NCI-H2196 treated with DMSO at 0.1 percent for 48 hours (cell line): ENCODE measurements around the gene PRKCA.
A peak's percentile ranks its signal among the peaks of the same experiment; 100 is the strongest.

ENCODE experiments used
- DNase-seq: peaks from one replicate; lab custom pipeline; 2025; ENCODE audit not compliant: unreplicated experiment; lab: John Stamatoyannopoulos, UW

The PRKCA gene

GRCh38 chr17:66671156-66671555, 368.7 kb downstream of the PRKCA start:
- no peak for DNase-seq

DNA sequence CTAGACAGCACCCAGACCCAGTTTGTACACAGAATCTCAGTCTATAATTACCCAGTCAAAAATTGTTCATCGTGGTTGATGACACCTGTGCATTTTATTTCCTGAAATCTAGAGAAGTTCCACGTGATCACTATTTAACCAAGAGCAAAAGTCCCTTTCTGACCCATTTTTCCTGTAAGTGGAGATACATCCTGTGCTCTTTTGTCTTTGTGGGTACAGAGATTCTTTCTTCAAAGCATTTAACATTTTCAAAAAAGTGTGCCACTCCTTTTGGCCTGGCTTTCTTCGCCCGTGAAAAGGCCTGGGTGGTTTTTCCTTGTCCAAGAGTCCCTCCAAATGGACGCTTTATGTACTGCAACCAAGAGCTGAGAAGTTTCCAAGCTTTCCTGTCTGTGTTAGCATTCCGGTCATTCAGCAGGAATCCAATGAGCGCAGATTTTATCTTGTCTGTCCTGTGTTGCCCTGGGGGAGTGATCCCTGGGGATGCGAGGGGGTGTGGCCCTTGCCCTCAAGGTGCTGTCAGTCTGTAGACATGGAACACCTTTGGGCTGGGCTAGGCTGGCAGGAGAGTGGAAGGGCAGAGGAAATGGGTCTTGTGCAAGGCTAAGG, 371.4 kb downstream of the PRKCA start:
- peak; percentile 27 for DNase-seq

DNA sequence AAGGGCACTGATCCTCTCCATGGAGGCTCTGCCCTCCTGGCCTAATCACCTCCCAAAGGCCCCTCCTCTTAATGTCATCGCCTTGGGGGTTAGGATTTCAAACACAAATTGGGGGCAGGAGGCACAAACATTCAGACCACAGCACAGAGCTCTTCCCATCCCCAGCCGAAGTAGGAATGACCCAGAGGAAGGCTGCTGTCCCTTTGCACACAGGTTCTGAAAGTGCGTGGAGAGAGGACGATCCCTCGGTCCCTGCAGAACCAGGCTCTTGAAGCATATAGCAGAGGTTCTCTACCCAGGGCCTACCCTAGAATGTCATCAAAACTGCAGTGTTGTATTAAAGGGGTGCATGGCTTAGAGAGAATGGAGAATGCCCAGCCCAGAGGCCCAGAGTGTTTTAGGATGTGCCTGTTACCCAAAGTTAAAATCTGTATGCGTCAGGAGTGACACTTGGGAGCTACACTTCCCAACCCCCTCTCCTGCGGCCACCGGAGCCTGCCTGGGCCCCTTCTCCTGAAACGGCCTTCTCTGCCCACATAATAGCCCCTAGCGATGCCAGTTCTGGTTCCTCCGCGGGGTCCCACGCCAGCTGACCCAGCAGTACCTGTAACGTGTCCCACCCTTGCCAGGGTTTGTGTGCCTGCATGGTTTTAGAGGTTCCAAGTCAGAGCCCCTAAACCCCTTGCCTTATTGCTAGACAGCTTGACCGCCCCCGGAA, 373.0 kb downstream of the PRKCA start:
- DNase-seq: no peak

DNA sequence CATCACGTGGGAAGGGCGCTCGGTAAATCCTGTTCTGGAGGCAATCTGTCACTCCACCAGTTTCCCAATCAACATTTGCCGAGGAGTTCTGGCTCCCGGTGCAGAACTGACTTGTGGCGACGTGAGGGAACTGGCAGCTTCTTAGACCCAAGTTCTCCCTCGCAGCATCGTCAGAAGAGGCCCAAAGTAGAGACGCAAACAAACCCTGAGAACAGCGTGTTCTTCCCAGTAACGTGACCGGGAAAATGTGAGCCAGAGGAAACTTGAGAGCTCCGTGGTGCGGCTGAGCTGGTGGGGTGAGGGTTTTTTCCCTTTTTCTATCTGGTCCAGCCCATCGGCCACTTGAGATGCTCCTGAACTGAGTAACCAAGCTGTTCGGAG, 373.6 kb downstream of the PRKCA start:
- no peak for DNase-seq

- peak; percentile 50 for DNase-seq
These were observed 374.0 kb downstream of the PRKCA start for GRCh38 chr17:66676421-66676820.

DNA sequence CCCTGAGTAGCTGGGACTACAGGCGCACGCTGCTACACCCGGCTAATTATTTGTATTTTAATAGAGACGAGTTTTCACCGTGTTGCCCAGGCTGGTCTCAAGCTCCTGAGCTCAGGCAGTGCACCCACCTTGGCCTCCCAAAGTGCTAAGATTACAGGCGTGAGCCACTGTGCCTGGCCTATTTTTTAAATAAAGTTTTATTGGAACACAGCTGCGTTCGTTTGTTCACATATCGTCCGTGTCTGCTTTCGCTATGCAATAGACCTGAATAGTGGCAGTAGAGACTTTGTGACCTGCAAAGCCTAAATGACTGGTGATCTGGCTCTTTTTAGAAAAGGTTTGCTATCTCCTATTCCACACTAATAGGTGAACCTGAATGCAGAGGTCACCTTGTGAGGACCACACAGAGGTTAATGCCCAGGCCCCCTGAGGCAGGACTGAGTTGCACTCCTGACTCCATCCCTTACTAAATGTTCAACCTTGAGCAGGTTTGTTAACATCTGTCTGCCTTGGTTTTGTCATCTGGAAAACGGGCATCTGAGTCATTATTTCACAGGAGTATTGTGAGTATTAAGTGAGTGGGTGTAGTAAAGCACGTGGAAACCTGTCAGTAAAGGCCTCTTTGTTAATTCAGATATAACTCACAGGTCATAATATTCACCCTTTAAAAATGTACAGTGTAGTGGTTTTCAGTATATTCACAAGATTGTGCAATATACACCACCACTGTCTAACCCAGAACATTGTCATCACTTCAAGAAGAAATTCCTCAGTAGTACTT, 375.0 kb downstream of the PRKCA start:
- DNase-seq: no peak

- no peak for DNase-seq
These were observed 375.6 kb downstream of the PRKCA start for GRCh38 chr17:66678061-66678460.

- no peak for DNase-seq
These were observed 376.4 kb downstream of the PRKCA start for GRCh38 chr17:66678827-66679226.

- DNase-seq: no peak
These were observed 377.5 kb downstream of the PRKCA start for GRCh38 chr17:66679631-66680517.

DNA sequence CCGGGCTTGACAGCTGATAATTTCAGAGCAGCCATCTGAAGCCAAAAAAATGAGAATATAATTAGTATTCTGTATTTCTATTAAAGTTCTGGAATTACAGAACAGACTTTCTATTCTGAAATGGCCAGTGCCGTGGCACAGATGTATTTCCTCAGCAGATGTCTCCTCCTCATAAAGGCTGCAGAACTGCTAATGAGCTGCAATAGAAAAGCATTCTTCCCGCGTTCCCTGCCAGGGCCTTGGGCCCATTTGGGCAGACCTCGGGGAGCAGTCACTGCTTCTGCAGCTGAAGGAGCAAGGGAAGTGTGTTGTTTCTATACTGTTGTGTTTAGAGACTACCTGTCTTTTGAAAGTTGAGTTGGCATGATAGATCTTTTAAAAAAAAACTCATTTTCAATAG, 379.9 kb downstream of the PRKCA start:
- DNase-seq: no peak

DNA sequence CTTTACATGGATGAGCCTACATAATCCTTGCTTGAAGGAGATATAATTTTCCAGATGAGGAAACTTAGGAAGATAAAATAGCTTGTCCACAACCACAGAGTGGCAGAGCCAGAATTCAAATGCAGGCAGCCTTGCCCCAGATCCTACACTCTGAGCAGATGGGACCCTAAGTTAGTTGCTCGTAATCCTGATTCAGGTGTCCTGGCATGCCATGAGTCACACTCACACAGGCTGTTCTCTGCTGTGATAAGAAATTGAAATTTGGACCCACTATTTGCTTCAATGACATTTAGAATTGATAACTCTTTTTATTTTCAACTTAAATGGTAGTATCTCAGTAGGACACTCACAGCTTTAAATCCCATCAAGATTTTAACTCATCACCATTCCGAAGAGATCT, 381.8 kb downstream of the PRKCA start:
- no peak for DNase-seq

DNA sequence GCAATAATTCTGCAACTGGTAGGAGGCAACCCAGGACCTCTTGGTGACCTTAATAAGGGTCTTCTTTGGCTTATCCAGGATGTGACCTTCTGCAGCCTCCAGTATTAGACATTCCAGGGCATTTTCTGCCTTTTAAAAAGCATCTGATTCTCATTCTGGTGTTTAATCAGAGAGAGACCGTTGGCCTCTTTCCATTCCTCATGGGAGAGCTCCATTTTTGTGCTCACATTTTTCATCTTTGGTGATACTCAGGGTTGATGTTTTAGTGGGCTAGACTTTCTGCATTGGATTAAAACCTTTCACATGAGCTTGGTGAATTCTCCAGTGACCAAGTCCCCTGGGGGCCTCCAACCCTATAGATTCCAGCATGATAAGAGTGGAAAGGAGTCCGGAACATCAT, 382.3 kb downstream of the PRKCA start:
- DNase-seq: no peak

- DNase-seq: no peak
These were observed 384.2 kb downstream of the PRKCA start for GRCh38 chr17:66686601-66687000.

DNA sequence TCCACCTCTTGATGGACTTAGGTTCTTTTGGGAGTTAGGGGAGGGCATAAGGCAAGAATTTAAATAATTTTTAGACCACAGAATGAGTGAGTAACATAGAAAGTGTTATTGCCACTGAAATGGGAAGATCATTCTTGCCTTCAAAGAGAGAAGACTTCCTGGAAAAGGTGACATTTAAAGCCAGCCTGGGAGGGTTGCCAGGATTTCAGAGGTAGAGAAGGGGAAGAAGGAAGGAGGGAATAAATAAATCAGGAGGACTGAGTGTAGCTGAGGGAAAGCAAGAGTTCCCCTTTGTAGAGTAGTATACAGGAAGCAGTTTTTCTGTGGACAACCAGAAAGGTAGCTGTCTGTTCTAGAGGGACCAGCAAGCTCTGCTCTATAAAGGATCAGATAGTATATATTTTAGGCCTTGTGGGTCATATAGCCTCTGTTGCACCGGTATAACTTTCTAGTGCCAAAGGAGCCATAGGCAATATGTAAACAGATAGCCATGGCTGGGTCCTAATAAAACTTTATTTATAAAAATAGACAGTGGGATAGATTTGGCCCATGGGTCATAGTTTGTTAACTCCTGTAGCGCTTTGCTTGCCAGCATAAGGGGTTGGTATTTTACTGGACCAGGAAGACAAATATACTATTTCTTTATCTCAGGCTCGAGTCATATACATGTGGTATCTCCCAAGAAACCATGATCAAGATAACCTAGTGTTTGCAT, 385.3 kb downstream of the PRKCA start:
- no peak for DNase-seq

- DNase-seq: no peak
These were observed 386.8 kb downstream of the PRKCA start for GRCh38 chr17:66689221-66689620.

GRCh38 chr17:66690166-66690565, 387.8 kb downstream of the PRKCA start:
- no peak for DNase-seq

DNA sequence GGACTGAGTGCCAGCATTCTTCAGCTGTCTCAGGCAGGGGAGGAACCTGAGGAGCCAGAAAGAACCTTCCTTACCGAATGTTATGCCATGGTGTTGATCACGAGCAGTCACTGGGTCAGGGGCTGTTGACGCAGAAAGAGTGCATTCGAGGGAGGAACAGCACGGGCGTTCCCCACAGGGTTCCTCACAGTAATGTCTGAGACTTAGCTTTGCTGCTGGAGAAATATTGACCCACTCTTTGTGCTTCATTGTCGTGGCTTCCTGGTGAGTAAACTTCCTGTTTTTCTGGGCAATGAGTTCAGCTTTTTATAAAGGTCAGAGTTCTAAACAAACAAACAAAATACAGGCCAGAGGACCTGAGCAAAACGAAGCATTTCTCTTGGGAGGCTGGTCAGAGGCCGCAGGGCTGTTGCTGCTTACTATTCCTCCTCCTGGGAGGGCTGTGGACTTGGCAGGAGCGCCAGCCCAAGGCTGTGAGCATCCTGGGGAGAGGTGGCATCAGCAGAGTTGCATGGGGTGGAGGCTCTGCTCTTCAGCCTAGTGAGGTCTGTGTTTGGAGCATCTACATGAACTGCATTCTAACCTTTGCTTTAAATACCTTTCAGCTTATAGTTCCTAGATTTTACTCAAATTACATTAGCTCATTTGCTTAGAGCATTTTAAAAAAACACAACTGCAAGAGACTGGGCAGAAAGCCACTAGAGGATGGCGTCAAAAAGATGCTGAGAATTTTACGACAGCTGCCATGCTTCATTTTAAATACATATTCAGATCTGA, 389.4 kb downstream of the PRKCA start:
- DNase-seq: peak; percentile 41

DNA sequence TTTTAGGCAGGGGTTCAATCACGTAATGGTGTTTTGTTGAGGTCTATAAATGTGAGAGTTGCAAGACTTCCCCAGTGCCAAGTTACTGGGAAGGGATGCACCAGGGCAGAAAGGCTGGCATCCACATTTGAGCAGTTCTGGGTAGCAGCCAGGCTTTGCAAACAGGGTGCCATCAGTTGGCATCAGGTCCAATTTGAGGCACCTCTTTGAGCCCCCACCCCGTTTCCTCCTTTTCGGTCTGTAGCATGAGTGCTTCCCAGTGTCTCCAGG, 389.9 kb downstream of the PRKCA start:
- no peak for DNase-seq

DNA sequence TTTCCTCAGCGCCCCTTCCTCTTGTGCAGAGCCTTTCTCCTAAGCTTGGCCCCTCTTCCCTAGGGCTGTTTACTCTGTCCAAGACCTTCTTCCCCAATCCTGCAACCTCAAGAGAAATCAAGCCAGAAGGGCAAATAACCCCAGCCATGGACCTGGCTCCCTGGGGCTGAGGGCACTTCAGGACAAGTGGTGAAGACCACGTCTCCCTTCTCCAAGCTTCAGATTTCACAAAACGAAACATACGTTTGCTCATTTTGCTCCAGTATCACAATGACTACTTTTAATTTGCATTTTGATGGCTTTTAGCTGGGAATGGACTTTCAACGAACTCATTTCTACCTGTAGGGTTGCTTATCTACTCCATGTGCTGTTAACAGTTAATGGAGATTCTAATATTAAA, 392.7 kb downstream of the PRKCA start:
- no peak for DNase-seq

DNA sequence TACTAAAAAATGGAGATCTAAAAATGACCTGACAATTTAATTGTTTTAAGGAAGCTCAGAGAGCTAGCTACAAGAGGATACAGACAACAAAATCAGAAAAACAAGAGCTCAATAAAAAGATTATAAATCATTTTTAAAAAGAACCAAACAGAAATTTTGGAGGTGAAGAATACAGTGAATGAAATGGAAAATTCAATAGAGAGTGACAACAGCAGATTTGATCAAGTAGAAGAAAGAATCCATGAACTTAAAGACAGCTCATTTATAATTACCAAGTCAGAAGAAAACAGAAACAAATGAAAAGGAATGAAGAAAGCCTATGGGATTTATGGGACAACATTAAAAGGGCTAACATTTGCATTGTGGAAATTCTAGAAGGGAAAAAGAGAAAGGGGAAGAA, 395.9 kb downstream of the PRKCA start:
- DNase-seq: no peak
